ENCODE data around the gene ARRDC2.
"Not testable (repeated sequence)": the region's sequence is repeated elsewhere in the genome, so short reads cannot be mapped to it uniquely, and the experiment has no call there.

ARRDC2 gene

DNA sequence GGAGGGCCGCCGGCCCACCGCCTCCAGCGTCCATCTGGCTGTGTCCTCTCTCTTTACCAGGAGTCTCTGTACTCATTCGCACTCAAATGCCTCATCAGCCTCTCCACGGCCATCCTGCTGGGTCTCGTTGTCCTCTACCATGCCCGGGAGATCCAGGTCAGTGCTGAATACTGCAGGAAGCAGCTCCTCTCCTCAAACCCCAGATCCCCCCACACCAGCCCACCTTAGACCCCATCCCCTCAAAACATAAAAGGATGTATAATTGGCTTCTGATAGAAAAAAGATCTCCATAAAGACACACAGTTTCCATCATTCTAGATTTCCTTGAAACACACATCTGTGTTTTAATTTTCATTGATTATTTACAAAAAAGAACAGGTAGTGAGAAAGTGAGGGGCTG is 32.9 kb upstream of the ARRDC2 start:
- no peak for DNase-seq (ENCODE audit: low read depth, low spot score)
- no peak overlapping the region for H3K4me3 ChIP-seq (ENCODE audit: low read depth, low read length)
- CTCF ChIA-PET: interaction anchor here (1.2 to 1.4 kb wide), 3 partner anchors 22 to 120 kb away, joined by 3 to 4 read pairs (median 4); no protein-coding TSS in a partner anchor
- POLR2A ChIA-PET: no interaction called here
- no peak for TF ChIP-seq CTCF (IDR thresholded peaks at IDR 0.05; ENCODE audit: insufficient read depth, low read length, missing control alignments)

- H3K4me3 ChIP-seq (ENCODE audit: low read depth, low read length): no peak overlapping the region
- TF ChIP-seq CTCF (IDR thresholded peaks at IDR 0.05; ENCODE audit: insufficient read depth, low read length, missing control alignments): no peak
- DNase-seq (ENCODE audit: low read depth, low spot score): no peak
- POLR2A ChIA-PET: no interaction called here
- CTCF ChIA-PET: no interaction called here
Observed at GRCh38 chr19:17977021-17977420, 30.9 kb upstream of the ARRDC2 start.

- no peak overlapping the region for H3K4me3 ChIP-seq (ENCODE audit: low read depth, low read length)
- POLR2A ChIA-PET: no interaction called here
- CTCF ChIA-PET: no interaction called here
- no peak for TF ChIP-seq CTCF (IDR thresholded peaks at IDR 0.05; ENCODE audit: insufficient read depth, low read length, missing control alignments)
- no peak for DNase-seq (ENCODE audit: low read depth, low spot score)
Observed at GRCh38 chr19:17977488-17977887, 30.5 kb upstream of the ARRDC2 start.

GRCh38 chr19:17981611-17982010 is 26.4 kb upstream of the ARRDC2 start:
- no peak overlapping the region for H3K4me3 ChIP-seq (ENCODE audit: low read depth, low read length)
- ChIA-PET POLR2A (no interaction called here), CTCF (interaction anchor here (1.5 to 3.1 kb wide), 3 partner anchors 14 to 44 kb away, joined by 4 to 16 read pairs (median 7); no protein-coding TSS in a partner anchor)
- TF ChIP-seq CTCF (IDR thresholded peaks at IDR 0.05; ENCODE audit: insufficient read depth, low read length, missing control alignments): no peak
- no peak for DNase-seq (ENCODE audit: low read depth, low spot score)

- POLR2A ChIA-PET: no interaction called here
- H3K4me3 ChIP-seq (ENCODE audit: low read depth, low read length): no peak overlapping the region
- CTCF ChIA-PET: interaction anchor here (2.0 to 3.1 kb wide), 2 partner anchors 14 to 44 kb away, joined by 7 to 16 read pairs; no protein-coding TSS in a partner anchor
- TF ChIP-seq CTCF (IDR thresholded peaks at IDR 0.05; ENCODE audit: insufficient read depth, low read length, missing control alignments): no peak
- DNase-seq (ENCODE audit: low read depth, low spot score): no peak
Observed at GRCh38 chr19:17982430-17982829, 25.5 kb upstream of the ARRDC2 start.

GRCh38 chr19:17985037-17985818 is 22.7 kb upstream of the ARRDC2 start:
- no peak overlapping the region for H3K4me3 ChIP-seq (ENCODE audit: low read depth, low read length)
- DNase-seq (ENCODE audit: low read depth, low spot score): no peak
- CTCF ChIA-PET: interaction anchor here (1.3 to 1.5 kb wide), 2 partner anchors 39 to 47 kb away, joined by 3 to 4 read pairs; no protein-coding TSS in a partner anchor
- TF ChIP-seq CTCF (IDR thresholded peaks at IDR 0.05; ENCODE audit: insufficient read depth, low read length, missing control alignments): no peak
- POLR2A ChIA-PET: no interaction called here

DNA sequence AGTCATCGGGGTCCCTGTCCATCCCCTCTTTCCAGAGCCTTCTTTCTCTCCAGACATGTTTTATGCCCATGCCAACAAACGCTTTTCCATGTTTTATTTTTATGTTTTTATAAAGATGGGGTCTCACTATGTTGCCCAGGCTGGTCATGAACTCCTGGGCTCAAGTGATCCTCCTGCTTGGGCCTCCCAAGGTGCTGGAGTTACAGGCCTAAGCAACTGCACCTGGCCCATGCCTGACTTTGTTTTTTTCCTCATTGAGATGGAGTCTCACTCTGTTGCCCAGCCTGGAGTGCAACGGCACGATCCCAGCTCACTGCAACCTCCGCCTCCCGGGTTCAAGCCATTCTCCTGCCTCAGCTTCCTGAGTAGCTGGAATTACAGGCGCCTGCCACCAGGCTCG is 21.4 kb upstream of the ARRDC2 start:
- DNase-seq (ENCODE audit: low read depth, low spot score); H3K4me3 ChIP-seq (ENCODE audit: low read depth, low read length); POLR2A ChIA-PET: not testable (repeated sequence)
- CTCF ChIA-PET: interaction anchor here (1.3 kb wide), 1 partner anchor 41 kb away, joined by 3 read pairs; no protein-coding TSS in a partner anchor

Data from AG04449 (cell line).